Stimulated activated CD4-positive, alpha-beta T cell treated with anti-CD3 and anti-CD28 coated beads, Interleukin-15, amount 100 ng/mL, for 48 hours (primary cell): ENCODE results near the gene MACROD2.

Source experiments
- DNase-seq, 2 donors: peaks; one replicate each; pipeline ENCODE4 v3.0.0-alpha.2; 2020; ENCODE audit warnings: low read depth in 2 of 2

The MACROD2 gene

DNA sequence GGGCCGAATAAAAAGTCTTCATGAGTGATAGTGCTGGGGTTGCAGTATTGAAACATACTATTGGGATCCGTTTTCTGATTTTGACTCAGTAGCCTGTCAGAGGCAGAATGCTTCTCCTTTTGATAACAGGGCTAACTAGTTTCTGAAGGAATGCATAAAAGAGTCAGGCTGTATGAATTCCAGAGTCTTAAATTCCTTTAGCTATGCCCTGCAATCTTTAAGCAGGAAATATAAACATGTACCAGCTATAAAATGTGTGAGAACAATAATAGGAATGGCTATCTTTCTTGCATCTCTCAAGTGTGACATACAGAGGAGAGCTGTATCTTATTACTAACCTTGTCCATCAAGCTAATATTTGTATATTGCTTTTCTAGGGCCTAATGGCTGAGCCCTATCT, 1660.8 kb downstream of the MACROD2 start:
- no peak for DNase-seq

GRCh38 chr20:15658295-15658694, 1663.0 kb downstream of the MACROD2 start:
- no peak for DNase-seq

DNA sequence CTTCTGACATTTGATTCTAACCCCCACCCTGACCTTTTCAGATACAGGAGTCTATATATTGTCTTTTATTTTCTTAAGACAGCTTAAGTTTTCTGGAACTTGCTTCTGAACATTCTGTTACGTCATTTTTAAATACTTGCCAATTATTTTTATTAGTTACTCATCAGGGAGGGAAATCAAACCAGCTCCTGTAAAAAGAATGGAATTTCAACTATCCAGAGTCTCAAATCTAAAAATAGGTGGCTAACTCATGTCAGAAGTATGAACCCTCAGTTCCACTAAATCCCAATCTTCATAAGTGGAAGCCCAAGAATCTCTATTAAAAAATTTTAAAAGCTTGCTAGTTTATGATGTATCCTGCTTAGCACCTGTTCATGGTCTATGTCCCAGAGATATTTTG, 1677.9 kb downstream of the MACROD2 start:
- no peak for DNase-seq

DNA sequence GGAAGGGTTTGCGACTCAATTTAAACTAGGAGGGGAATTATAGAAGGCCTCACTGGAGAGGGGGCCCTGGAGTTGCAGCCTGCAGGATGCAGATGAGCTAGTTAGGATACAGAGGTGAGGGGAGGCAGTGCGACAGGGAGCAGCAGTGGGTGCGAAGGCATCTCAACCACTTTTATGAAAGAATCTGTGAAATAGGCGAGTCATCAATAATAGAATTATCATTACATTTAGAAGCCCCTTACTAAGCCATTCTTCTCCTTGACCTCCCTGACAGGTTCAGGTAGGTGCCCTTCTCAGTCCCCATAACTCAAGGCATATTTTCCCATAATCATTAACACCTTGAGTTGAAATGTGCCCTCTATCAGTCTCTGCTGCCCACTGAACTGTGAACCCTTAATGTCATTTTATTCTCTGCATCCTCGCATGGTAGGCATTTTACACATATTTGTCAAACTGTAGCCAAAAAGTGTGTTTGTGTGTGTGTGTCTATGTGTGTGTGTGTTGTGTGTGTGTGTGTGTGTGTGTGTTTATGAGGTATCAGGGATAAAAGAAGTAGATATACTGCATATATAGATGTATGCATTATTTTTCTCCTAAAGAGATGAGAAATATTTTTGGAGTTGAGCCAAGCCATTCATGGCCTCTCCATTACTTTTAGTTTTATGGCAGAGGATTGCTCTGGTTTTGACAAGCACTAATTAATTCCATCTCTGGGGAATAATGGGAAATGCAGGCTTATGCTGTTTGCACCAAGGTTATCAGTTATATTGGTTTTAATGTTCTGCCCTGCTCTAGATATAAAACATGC, 1679.1 kb downstream of the MACROD2 start:
- DNase-seq: no peak

DNA sequence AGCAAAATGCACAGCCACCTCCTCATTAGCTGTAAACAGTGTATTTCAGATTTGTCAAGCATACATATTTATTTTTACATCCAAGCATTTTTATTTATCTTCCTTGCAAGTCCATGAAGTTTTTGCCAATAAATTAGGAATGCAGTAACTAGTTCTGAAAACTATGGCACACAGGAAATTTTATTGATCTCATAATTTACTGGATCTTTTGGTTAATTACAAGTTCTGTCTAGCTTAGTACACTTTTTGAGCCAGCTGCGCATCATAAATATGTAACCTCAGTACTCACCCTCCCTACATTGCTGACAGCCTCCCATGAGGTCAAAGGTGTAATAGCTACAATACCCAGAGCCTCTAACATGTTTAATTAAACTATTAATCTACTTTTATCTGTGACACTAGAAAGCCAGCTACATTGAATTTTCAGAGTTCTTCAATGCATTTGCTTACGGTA, 1679.8 kb downstream of the MACROD2 start:
- no peak for DNase-seq

- no peak for DNase-seq
These were observed 1680.6 kb downstream of the MACROD2 start for GRCh38 chr20:15675813-15676484.

DNA sequence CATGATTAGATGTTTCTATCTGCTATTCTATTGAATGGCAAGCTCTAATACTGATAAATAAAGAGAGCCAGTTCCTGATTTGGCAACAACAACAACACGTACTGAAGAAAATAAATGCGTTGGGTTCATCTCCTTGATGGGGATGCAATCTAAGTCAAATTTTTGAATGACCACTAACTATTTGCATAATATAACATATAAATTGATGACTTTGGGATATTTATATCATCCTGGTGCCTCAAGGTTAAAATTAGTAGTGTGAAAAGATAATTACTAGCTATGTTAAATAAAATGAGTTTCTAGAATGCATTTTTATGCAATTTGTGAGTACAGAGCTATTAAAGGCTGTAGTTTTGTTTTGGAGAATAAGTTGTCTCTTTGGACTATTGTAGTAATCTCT, 1681.5 kb downstream of the MACROD2 start:
- no peak for DNase-seq

- DNase-seq: no peak
These were observed 1687.4 kb downstream of the MACROD2 start for GRCh38 chr20:15682690-15683089.

DNA sequence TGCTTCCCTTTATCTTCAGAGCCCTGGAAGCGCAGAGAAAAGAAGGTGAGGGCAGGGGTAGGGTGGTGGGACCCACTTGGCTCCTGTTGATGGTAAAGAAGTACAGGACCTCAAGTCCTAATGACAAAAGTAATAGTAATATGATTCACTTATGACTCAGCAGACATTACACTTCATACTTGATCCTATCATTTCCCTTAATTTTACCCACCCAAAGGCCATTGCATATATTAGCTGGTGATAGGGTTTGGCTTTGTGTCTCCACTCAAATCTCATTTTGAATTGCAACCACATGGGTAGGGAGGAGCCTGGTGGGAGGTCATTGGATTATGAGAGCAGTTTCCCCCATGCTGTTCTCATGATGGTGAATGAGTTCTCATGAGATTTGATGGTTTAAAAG, 1697.3 kb downstream of the MACROD2 start:
- no peak for DNase-seq

- no peak for DNase-seq
These were observed 1704.3 kb downstream of the MACROD2 start for GRCh38 chr20:15699431-15700146.

DNA sequence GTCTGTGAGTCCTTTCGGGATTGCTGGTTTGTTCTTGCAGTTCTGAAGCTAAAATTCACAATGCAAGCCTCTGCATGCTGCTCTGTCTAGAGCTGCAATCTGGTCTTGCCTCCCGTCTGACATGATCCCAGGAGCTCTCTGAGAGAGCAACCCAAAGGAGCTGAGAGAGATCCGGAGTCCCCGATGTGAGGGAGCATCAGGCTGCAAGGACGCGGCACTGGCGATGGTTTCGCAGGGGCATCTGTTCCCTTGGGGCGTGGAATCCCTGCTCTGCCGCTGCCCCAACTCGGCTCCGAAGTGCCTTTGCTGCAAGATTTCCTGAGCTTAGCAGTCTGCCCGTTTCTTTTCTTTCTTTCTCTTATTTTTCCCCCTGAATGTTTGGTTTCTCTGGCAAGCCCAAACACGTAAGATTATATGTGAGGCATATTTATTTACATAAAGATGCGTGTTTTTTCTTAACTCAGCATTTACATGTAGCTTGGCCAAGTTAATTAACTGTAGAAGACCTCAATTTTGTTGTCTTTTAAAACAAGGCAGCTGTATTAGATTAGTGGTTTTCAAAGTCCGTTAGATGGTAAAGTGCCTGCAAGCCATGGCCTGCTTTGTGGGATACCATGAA, 1704.9 kb downstream of the MACROD2 start:
- no peak for DNase-seq

DNA sequence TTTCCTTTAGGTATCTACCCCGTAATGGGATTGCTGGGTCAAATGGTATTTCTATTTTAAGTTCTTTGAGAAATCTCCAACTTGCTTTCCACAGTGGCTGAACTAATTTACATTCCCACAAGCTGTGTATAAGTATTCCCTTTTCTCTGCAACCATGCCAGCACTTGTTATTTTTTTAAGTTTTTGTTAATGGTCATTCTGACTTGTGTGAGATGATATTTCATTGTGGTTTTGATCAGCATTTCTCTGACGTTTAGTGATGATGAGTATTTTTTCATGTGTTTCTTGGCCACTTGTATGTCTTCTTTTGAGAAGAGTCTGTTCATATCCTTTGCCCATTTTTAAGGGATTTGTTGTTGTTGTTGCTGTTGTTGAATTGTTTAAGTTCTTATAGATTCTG, 1706.8 kb downstream of the MACROD2 start:
- DNase-seq: no peak

- DNase-seq: no peak
These were observed 1708.0 kb downstream of the MACROD2 start for GRCh38 chr20:15703171-15703911.

GRCh38 chr20:15705975-15706374, 1710.7 kb downstream of the MACROD2 start:
- DNase-seq: no peak

DNA sequence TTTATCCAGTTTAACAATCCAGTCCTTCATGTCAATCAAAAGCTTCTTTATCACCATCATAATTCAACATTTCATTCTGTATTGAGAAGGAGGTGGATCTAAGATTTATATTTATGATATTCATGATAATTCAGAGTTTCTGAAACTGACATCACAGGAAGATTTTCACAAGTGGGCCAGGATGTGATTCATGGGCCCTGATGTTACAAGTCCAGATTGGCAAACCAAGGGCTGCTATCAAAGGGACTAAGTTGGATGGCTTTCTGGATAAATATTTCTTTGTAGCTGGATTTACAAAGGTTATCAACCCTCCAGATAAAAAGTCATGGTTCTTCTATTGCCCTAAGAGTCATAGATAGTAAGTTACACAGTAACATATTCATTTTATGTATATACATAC, 1711.4 kb downstream of the MACROD2 start:
- DNase-seq: no peak

DNA sequence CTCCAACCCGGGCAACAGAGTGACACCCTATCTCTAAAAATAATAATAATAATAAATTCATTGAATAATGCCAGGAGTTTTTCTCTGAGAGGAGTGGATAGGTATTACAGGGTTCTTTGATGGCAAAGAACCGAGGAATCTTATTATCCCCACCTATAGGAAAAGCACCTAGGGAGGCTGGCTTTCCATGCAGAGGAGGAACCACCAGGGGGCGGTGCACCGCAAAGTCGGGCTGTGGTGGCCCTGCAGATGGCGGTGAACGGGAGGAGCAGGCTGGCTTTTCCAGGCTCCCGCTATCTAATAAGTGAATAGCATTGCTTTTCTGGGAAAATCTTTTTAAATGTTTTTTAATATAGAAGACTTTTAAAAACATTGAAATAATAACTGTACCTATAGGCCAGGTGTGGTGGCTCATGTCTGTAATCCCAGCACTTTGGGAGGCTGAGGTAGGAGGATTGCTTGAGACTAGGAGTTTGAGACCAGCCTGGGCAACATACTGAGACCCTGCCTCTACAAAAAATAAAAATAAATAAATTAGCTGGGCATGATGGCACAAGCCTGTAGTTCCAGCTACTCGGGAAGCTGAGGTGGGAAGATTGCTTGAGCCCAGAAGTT, 1713.8 kb downstream of the MACROD2 start:
- DNase-seq: peak in 1 of 2 donors; percentile 34

DNA sequence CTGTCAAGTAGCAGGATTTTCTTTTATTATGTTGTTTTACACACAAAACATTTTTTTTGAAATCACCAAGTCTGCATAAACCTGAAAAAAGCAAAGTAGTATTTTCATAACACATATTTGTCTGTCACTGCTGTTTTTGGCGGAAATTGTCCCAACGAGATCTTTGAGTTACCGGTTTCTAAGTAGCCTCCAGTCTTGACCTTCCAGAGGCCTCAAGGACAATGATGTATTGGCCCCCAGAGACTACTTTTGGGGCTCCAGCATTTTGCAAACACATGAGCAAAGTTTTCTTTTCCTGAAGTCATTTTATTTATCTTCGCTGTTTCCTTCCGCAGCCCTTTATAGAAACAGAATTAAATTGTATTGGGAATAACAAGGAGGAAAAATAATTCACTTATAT, 1715.3 kb downstream of the MACROD2 start:
- no peak for DNase-seq

GRCh38 chr20:15711177-15711576, 1715.9 kb downstream of the MACROD2 start:
- no peak for DNase-seq

DNA sequence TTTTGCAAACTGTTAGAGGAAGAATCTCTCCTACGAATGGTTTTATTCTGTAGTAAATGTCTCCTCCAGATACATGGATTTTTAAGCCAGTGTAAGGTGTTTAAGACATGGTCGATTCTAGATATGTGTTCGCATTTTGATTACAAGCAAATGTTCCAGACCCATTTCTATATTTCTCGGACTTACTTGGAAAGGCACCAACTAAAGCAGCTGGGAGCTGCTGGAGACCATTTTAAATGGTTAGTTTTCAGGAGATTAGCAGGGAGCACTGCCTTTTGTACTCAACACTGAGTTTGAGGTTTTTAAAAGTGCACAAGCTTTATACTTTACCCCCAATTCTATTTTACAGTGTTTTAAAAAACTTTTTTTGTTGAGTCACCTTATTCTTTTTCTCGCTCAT, 1720.9 kb downstream of the MACROD2 start:
- no peak for DNase-seq

DNA sequence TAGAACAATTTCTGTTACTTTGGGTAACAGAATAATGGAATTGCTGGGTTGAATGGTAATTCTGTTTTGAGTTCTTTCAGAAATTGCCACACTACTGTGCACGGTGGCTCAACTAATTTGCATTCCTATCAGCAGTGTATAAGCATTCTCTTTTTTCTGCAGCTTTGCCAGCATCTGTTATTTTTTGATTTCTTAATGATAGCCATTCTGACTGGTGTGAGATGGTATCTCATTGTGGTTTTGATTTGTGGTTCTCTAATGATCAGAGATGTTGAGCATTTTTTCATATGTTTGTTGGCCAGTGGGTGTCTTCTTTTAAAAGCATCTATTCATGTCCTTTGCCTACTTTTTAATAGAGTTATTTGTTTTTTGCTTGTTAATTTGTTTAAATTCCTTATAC, 1731.1 kb downstream of the MACROD2 start:
- DNase-seq: no peak

DNA sequence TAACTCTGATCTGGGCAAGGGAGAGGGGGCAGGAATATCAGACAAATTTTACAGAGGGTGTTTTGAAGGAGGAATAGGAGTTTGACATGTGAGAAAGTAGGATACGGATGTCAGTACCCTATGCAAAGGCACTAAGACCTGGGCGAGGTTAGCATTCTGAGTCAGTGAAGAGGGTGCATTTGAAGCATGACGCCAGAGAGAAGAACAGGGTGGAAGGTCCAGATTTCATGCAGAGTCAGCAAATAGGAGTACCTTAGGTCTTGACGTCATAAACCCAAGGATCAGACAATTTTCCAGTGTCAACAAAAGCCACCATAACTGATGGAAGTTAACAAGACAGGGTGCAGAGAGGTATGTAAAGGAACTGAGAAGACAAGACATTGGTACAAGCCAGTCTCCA, 1738.7 kb downstream of the MACROD2 start:
- no peak for DNase-seq
